Vagina (tissue), 2 donors: ENCODE results near the gene IL1RAPL1. TPM values are rescaled to one million over a fixed set of nuclear protein-coding genes. Genes with fewer than 3 reads are reported as not detected.

Experiments used
- DNase-seq, 2 donors: peaks; one replicate each; pipeline ENCODE4 v3.0.0-alpha.2; 2017; ENCODE audit errors: extremely low spot score in 2 of 2
- H3K27ac ChIP-seq: fragments of 200-600 bp; sonication (generic); one replicate; pipeline ENCODE4 v1.5.1; 2019
- H3K27me3 ChIP-seq: fragments of 200-600 bp; sonication (generic); one replicate; pipeline ENCODE4 v1.5.1; 2019
- H3K36me3 ChIP-seq, 2 donors: fragments of 200-600 bp; sonication (generic); one replicate each; pipeline ENCODE4 v1.5.1; 2017 to 2019
- H3K4me1 ChIP-seq: fragments of 200-600 bp; sonication (generic); one replicate; pipeline ENCODE4 v1.5.1; 2019
- H3K4me3 ChIP-seq, 2 donors: fragments of 200-600 bp; sonication (generic); 1 replicate in 1 of 2; 2 replicates in 1 of 2; pipeline ENCODE4 v1.5.1; 2016 to 2019
- H3K9me3 ChIP-seq: fragments of 200-600 bp; sonication (generic); one replicate; pipeline ENCODE4 v1.5.1; 2019
- POLR2A ChIP-seq, 2 donors: fragments of 450-650 bp; IDR thresholded peaks; one replicate each; pipeline ENCODE4 v1.6.1; 2017; ENCODE audit warnings: antibody characterized with exemption in 2 of 2, mild to moderate bottlenecking in 2 of 2, moderate library complexity in 2 of 2
- POLR2AphosphoS5 ChIP-seq, 2 donors: sonication (generic); formaldehyde crosslinking; IDR thresholded peaks; one replicate each; pipeline ENCODE4 v1.9.0; 2017; ENCODE audit warnings: antibody characterized with exemption in 2 of 2, mild to moderate bottlenecking in 2 of 2, low read depth in 1 of 2; ENCODE audit not compliant: insufficient read depth in 1 of 2
- intact Hi-C: fragments of 100-400 bp; cut with DNase I; formaldehyde crosslinking; loops from one replicate; pipeline ENCODE4 v1.15.1; 2023
- total RNA-seq: library from RNA; depleted of rRNA; stranded (reverse); fragments of >200 nt; gene quantifications from one replicate; pipeline ENCODE4 v1.2.3, GENCODE V29; 2016
- TF ChIP-seq, protein P1 (sequence below), 3 experiments: fragments of 450-650 bp in 2 of 3; fragments of 200-600 bp in 1 of 3; sonication (generic) in 1 of 3; IDR thresholded peaks; one replicate each; pipeline ENCODE4 v1.5.1; 2017 to 2019; ENCODE audit warnings: antibody characterized with exemption in 3 of 3, mild to moderate bottlenecking in 2 of 3, moderate library complexity in 2 of 3

The IL1RAPL1 gene
- total RNA-seq, 1 donor from 2014 or later = not detected

DNA sequence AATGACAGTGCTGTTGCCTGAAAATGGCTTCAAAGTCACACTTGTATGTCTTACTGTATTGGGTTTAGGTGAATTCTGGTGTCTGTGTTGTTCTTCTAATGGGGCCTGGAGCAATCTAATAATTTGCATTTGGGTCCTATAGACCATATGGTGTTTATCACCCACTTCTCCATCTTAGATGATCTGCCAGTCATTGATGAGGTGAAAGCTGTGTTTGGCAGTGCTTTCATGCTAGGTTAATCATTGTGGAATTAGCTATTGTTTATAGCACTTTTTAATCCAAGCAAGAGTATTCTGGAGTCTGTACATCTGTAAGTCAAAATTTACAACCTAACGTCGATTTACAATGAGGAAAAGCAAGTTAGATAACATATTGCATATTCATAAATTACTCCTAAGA is 1055.9 kb downstream of the IL1RAPL1 start:
- no peaks in the 10 kb centered on the region for H3K36me3 ChIP-seq
- no peak for TF ChIP-seq POLR2AphosphoS5 (IDR thresholded peaks at IDR 0.05; ENCODE audit: insufficient read depth in 1 of 2, low read depth in 1 of 2)
- TF ChIP-seq, protein P1, sequence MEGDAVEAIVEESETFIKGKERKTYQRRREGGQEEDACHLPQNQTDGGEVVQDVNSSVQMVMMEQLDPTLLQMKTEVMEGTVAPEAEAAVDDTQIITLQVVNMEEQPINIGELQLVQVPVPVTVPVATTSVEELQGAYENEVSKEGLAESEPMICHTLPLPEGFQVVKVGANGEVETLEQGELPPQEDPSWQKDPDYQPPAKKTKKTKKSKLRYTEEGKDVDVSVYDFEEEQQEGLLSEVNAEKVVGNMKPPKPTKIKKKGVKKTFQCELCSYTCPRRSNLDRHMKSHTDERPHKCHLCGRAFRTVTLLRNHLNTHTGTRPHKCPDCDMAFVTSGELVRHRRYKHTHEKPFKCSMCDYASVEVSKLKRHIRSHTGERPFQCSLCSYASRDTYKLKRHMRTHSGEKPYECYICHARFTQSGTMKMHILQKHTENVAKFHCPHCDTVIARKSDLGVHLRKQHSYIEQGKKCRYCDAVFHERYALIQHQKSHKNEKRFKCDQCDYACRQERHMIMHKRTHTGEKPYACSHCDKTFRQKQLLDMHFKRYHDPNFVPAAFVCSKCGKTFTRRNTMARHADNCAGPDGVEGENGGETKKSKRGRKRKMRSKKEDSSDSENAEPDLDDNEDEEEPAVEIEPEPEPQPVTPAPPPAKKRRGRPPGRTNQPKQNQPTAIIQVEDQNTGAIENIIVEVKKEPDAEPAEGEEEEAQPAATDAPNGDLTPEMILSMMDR (IDR thresholded peaks at IDR 0.05) = no peak
- no peak for TF ChIP-seq POLR2A (IDR thresholded peaks at IDR 0.05)
- H3K27me3 ChIP-seq = no peaks in the 10 kb centered on the region
- no peak for DNase-seq
- H3K27ac ChIP-seq = no peak overlapping the region
- H3K4me3 ChIP-seq = no peak overlapping the region
- H3K4me1 ChIP-seq = no peaks in the 10 kb centered on the region
- no peaks in the 10 kb centered on the region for H3K9me3 ChIP-seq
- intact Hi-C loops = no loop called here

DNA sequence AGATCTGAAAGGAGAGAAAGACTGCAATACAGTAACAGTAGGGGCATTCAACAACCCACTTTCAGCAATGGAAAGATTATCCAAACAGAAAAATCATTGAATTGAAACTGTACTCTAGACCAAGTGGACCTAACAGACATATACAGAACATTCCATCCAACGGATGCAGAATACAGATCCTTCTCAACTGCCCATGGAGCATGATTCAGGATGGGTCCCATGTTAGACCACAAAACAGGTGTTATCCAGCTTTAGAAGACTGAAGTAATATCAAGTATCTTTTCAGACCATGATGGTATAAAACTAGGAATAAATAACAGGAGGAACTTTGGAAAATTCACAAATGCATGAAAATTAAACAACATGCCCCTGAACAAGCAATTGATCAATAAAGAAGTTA is 1060.9 kb downstream of the IL1RAPL1 start:
- Histone ChIP-seq H3K4me1 (no peaks in the 10 kb centered on the region), H3K9me3 (no peaks in the 10 kb centered on the region), H3K27ac (no peak overlapping the region), H3K36me3 (no peaks in the 10 kb centered on the region), H3K27me3 (no peaks in the 10 kb centered on the region), H3K4me3 (no peak overlapping the region)
- intact Hi-C loops = no loop called here
- TF ChIP-seq POLR2A (IDR thresholded peaks at IDR 0.05) (no peak), POLR2AphosphoS5 (IDR thresholded peaks at IDR 0.05; ENCODE audit: insufficient read depth in 1 of 2, low read depth in 1 of 2) (no peak)
- TF ChIP-seq, protein P1 (IDR thresholded peaks at IDR 0.05) = no peak
- DNase-seq = no peak

DNA sequence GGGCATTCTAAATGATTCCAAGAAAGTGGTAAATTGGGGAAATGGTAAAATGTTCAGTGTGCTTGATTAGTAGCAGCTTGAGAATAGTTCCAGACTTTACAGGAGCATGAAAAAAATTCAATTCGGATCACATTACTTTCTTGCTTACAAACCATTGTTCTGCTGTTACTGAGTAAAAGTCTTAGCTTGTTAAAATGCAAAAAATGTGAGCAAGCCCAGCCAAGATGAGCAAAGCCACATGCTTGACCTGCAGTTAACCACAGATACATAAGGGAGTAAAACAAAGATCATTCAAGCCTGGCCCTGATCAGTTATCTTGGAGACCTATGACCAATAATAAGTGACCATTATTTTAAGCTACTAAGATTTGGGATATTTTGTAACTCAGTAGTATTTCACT is 1065.2 kb downstream of the IL1RAPL1 start:
- TF ChIP-seq, protein P1 (IDR thresholded peaks at IDR 0.05) = no peak
- TF ChIP-seq POLR2AphosphoS5 (IDR thresholded peaks at IDR 0.05; ENCODE audit: insufficient read depth in 1 of 2, low read depth in 1 of 2) (no peak), POLR2A (IDR thresholded peaks at IDR 0.05) (no peak)
- Histone ChIP-seq H3K27me3 (no peaks in the 10 kb centered on the region), H3K27ac (no peak overlapping the region), H3K9me3 (no peaks in the 10 kb centered on the region), H3K36me3 (no peaks in the 10 kb centered on the region), H3K4me3 (no peak overlapping the region), H3K4me1 (no peaks in the 10 kb centered on the region)
- DNase-seq = no peak
- intact Hi-C loops = no loop called here

DNA sequence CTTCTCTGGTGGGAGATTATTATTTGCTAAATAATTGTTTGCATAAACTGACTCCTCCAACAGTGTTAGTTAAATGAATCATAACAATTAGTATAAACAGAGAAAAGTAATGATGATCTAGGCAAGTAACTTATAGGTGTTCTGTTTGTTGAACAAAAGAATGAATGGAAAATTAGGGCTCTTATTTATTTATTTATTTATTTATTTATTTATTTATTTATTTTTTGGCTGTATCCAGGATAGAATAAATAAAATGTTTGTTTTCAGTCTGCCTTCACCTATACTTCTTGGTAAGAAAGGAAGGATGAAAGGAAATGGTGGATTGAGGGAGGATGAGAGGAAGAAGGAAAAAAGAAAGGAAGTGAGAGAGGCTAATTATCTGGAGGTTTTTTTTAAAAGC is 1066.5 kb downstream of the IL1RAPL1 start:
- TF ChIP-seq POLR2AphosphoS5 (IDR thresholded peaks at IDR 0.05; ENCODE audit: insufficient read depth in 1 of 2, low read depth in 1 of 2) (no peak), POLR2A (IDR thresholded peaks at IDR 0.05) (no peak)
- TF ChIP-seq, protein P1 (IDR thresholded peaks at IDR 0.05) = no peak
- DNase-seq = no peak

DNA sequence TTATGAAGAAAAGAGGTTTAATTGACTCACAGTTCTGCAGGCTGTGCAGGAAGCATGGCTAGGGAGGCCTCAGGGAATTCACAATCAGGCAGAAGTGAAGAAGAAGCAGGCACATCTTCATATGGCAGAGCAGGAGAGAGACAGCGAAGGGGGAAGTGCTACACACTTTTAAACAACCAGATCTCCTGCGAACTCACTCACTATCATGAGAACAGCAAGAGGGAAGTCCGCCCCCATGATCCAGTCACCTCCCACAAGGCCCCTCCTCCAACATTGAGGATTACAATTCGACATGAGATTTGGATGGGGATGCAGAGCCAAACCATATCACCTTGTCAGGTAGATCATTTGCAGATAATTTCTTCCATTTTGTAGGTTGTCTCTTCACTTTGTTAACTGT is 1072.7 kb downstream of the IL1RAPL1 start:
- no peaks in the 10 kb centered on the region for H3K36me3 ChIP-seq
- DNase-seq = no peak
- H3K4me1 ChIP-seq = no peaks in the 10 kb centered on the region
- H3K4me3 ChIP-seq = no peak overlapping the region
- TF ChIP-seq, protein P1 (IDR thresholded peaks at IDR 0.05) = no peak
- TF ChIP-seq POLR2A (IDR thresholded peaks at IDR 0.05) = no peak
- TF ChIP-seq POLR2AphosphoS5 (IDR thresholded peaks at IDR 0.05; ENCODE audit: insufficient read depth in 1 of 2, low read depth in 1 of 2) = no peak
- H3K27me3 ChIP-seq = no peaks in the 10 kb centered on the region
- H3K9me3 ChIP-seq = no peaks in the 10 kb centered on the region
- H3K27ac ChIP-seq = no peak overlapping the region
- intact Hi-C loops = no loop called here

More for the DNA sequence above, 1066.5 kb downstream of the IL1RAPL1 start:
- H3K27me3 ChIP-seq = no peaks in the 10 kb centered on the region
- H3K9me3 ChIP-seq = no peaks in the 10 kb centered on the region
- intact Hi-C loops = no loop called here
- H3K4me1 ChIP-seq = no peaks in the 10 kb centered on the region
- H3K36me3 ChIP-seq = no peaks in the 10 kb centered on the region
- H3K27ac ChIP-seq = no peak overlapping the region
- H3K4me3 ChIP-seq = no peak overlapping the region
